ENCODE data around the gene TSFM.

TSFM gene

DNA sequence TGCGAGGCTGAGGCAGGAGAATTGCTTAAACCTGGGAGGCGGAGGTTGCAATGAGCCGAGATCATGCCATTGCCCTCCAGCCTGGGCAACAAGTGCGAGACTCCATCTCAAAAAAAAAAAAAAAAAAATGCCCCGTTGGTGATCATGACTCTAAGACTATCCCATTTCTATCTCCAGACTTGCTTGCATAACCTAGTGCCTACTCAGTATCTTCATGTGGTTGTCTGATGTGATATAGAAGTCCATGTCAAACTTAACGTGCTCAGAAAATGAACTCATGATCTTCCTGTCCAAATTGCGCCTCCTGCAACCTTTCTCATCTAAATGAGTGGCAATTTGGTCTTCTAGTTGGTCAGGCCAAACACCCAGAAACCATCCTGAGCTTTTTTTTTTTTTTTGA lies 4.7 kb upstream of the TSFM start:
- no peak for DNase-seq (ENCODE audit: low read depth in 4 of 4, low spot score in 1 of 4)

DNA sequence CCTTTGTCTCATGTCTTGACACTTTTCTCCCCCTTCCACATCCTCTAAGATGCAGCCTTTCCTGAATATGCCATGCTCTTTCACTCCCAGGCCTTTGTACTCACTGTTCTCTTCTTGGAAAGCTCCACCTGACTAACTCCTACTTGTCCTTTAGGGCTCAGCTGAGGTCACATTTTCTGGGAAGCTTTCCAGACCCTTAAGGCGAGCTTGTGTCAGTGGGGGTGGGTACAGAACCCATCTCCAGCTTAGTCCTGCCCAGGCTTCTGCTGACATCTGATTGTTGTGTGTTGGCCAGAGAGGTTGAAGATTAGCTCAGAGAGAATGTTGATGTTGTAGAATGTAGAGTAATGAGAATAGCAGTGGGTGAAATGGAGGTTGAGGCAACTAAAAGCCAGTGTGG lies 2.9 kb upstream of the TSFM start:
- DNase-seq (ENCODE audit: low read depth in 4 of 4, low spot score in 1 of 4) = no peak

DNA sequence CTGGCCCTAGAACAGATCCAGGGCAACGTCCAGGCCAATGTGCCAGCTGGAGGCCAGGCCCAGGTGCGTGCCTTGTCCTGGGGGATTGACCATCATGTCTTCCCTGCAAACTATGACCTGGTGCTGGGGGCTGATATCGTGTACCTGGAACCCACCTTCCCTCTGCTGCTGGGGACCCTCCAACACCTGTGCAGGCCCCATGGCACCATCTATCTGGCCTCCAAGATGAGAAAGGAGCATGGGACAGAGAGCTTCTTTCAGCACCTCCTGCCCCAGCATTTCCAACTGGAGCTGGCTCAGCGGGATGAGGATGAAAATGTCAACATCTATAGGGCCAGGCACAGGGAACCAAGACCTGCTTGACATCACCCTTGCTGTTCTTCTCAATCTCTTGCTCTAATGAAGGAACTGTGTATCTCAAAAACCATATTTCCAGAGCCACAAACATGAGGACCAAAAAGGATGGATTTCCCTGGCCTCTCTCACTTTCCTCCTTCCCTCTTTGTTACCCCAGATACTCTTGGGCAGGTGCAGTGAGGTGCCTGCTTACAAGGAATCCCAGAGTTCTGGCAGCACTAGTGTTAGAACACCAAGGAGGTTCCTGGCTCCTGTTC lies 2.2 kb upstream of the TSFM start:
- no peak for DNase-seq (ENCODE audit: low read depth in 4 of 4, low spot score in 1 of 4)

GRCh38 chr12:57781244-57781643 lies 1.3 kb upstream of the TSFM start:
- DNase-seq (ENCODE audit: low read depth in 4 of 4, low spot score in 1 of 4) = no peak

- no peak for DNase-seq (ENCODE audit: low read depth in 4 of 4, low spot score in 1 of 4)
Observed at GRCh38 chr12:57781801-57782200, 786 bp upstream of the TSFM start.

DNA sequence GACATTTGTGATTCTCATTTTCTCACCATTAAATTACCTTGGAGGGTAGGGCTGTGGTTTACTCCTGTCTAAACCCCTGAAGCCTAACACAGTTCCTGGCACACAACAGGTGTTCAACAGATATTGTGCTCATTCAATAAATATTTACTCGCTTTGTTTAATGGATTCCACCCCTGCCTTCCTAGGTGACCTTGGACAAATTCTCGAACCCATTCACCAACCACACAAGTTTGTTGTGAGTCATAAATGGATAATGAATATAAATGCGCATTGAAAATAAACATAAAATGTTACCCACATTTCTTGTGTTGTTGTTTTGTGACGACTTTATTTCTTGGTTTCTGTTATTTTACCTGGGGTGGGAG lies 362 bp upstream of the TSFM start:
- DNase-seq (ENCODE audit: low read depth in 4 of 4, low spot score in 1 of 4) = no peak

- no peak for DNase-seq (ENCODE audit: low read depth in 4 of 4, low spot score in 1 of 4)
Observed at GRCh38 chr12:57783466-57783801, 847 bp downstream of the TSFM start.

- no peak for DNase-seq (ENCODE audit: low read depth in 4 of 4, low spot score in 1 of 4)
Observed at GRCh38 chr12:57783861-57784260, 1.3 kb downstream of the TSFM start.

DNA sequence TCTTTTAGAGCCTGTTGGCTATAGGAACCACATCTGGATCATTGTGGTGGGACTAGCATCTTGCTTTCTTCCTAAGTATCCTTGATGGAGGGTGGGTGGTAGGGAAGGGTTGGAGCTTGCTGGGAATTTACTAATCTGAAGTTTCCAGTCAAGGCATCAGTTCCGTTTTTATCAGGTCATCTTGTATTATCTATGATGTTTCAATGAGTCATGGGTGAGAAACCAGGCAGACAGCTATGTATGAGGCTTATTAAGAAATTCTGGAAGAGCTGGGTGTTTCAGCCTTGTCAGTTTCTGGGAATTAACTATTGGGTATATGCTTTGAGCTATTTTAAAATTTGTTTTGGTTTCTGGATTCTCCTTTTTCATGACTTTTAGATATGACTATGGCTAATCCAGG lies 11.3 kb downstream of the TSFM start:
- no peak for DNase-seq (ENCODE audit: low read depth in 4 of 4, low spot score in 1 of 4)

DNA sequence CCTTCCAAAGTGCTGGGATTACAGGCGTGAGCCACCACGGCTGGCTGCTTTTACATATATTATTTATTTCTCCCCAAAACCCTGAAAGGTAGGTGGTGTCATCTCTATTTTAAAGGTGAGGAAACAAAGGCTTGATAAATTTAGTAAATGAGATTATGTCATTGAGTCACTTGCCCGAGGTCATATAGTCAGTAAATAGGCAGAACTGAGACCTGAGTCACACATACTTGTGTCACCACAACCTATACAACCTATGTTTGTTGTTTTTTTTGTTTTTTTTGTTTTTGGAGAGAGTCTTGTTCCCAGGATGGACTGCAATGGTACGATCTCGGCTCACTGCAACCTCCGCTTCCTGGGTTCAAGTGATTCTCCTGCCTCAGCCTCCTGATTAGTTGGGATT lies 12.8 kb downstream of the TSFM start:
- no peak for DNase-seq (ENCODE audit: low read depth in 4 of 4, low spot score in 1 of 4)

- DNase-seq (ENCODE audit: low read depth in 4 of 4, low spot score in 1 of 4) = no peak
Observed at GRCh38 chr12:57796996-57797395, 14.4 kb downstream of the TSFM start.

- no peak for DNase-seq (ENCODE audit: low read depth in 4 of 4, low spot score in 1 of 4)
Observed at GRCh38 chr12:57797933-57798332, 15.3 kb downstream of the TSFM start.

DNA sequence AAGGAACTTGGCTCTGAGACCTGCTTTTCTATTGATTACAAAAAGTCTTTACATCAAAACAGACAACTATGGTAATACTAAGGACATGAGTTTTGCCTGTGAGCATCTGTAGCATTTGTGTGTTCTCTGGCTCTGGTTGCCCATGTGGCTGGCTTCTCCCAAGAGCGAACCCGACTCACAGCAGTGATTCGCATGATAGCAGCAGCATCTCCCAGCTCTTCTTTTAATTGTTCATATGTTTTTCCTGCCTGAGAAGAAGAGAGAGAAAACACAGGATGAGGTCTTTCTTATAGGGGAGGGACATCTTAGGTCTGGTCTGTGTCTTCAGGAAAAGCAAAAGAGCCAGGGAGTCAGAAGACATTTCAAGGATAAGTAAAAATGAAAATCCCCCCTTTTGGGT lies 18.4 kb downstream of the TSFM start:
- DNase-seq (ENCODE audit: low read depth in 4 of 4, low spot score in 1 of 4) = no peak

GRCh38 chr12:57802607-57803006 lies 20.0 kb downstream of the TSFM start:
- DNase-seq (ENCODE audit: low read depth in 4 of 4, low spot score in 1 of 4) = no peak

GRCh38 chr12:57803319-57803893 lies 20.8 kb downstream of the TSFM start:
- peak in 1 of 4 experiments; percentile 14 for DNase-seq (ENCODE audit: low read depth in 4 of 4, low spot score in 1 of 4)

- no peak for DNase-seq (ENCODE audit: low read depth in 4 of 4, low spot score in 1 of 4)
Observed at GRCh38 chr12:57806677-57807076, 24.1 kb downstream of the TSFM start.

DNA sequence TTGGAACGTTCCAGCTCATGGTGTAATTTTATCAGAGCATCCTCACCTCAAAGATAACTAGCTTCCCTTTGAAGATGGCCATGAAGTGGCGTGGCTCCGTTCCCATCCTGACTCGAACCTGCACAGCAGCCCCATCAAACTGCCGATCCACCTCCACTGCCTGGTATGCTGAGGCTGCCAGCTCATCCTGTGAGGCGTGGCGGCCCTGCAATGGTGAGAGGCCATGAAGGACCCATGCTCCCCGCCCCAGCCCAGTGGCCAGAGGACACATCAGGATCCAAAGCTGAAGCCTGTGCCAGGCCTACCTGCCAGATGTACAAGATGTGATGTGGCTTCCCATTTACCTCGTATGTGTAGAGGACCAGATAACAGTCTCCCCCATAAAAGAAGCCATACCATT lies 24.7 kb downstream of the TSFM start:
- DNase-seq (ENCODE audit: low read depth in 4 of 4, low spot score in 1 of 4) = no peak

GRCh38 chr12:57808351-57808750 lies 25.8 kb downstream of the TSFM start:
- no peak for DNase-seq (ENCODE audit: low read depth in 4 of 4, low spot score in 1 of 4)

GRCh38 chr12:57809425-57809824 lies 26.8 kb downstream of the TSFM start:
- DNase-seq (ENCODE audit: low read depth in 4 of 4, low spot score in 1 of 4) = no peak

DNA sequence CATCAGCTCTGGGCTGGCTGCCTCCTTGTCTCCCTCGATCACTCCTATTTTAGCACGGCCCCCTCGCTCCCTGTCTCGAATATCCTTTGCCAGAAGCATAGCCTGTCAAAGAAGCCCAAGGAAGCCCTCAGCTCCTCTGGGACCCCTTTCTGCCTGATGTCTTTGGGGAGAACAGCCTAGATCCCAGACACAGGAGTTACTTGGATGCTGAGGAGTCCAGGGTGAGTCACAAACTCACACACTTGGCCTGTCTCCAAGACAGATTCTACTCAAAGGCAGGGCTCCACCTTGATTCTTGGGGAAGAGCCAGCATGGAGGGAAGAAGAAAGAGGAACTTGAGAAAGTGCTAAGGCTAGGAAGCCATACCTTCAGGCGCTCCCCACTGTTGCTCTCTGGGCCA lies 27.9 kb downstream of the TSFM start:
- no peak for DNase-seq (ENCODE audit: low read depth in 4 of 4, low spot score in 1 of 4)

DNA sequence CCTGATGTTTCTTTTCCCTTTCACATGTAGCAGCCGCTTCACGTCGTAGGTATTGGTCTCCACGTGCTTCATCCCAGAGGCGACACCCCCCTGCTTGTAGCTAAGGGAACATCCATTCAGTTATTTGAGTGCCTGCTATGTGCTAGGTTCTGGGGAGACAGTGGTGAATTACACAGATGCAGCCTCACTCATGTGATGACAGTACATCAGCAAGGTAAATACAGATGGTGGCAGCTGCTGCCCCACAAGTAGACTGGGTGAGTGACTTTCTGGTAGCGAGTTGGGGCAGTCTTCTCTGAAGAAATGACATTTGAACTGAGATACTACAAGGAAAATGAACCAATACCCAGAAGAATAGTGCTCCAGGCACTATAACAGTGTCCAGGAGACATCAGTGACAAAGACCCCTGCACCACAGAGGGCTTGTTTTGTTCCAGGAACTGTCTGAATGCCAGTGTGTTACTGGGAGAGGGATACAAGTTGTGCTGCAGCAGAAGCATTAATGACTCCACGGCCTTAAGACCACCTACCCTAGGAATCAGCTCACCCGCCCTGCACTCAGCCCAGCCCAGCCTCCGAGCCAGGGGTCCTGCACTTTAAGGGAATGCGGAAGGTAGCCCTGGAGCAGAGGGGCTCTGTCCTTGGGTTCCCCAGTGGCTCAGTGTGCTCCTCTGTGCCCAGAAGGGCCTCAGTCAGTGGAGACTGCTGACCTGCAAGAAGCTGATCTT lies 28.6 kb downstream of the TSFM start:
- DNase-seq (ENCODE audit: low read depth in 4 of 4, low spot score in 1 of 4) = no peak

DNA sequence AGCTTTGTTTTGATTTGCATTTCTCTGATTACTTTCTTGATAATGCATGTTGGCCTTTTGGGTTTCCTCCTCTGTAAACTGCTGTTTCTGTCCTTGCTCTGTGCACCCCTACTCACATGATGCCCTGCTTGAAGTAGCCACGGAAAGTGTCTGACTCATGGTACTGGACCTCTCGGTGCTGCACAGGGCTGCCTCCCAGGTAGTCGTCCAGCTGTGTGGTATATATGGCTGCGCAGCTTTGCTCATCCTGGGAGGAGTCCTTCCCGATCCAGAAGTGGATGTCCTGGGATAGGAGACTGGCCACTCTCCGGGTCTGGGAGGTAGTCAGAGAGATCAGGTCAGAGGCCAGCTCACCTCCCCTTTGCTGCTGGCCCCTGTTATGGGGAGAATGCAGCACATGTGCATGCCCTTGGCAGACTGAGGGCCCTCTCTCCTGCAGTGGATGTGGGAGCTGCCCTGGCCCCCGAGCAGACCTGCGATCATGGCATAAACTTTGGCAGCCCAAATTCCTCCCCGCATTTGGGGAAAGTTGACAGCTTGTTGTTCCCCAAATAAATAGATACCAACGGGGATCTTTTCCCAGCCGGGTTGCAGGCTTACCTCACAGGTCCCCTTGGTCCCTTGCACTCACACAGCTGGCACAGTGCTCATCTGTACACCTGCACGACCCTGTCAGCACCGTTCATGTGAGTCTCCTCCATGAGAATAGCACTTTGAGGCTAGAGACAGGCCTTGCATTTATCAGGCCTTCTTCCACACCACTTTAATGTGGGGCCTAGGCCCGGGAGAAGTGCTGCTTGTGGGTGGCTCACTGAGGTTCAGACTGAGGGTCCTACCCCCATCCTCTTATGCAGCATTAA lies 30.8 kb downstream of the TSFM start:
- DNase-seq (ENCODE audit: low read depth in 4 of 4, low spot score in 1 of 4) = no peak
